ENCODE data around the gene SNAI1. TPM values are rescaled to one million over a fixed set of nuclear protein-coding genes. Genes with fewer than 3 reads are reported as not detected.

The SNAI1 gene
- polyA plus RNA-seq, 4 donors, result 10.0 to 14.3 (median 12.4) TPM

DNA sequence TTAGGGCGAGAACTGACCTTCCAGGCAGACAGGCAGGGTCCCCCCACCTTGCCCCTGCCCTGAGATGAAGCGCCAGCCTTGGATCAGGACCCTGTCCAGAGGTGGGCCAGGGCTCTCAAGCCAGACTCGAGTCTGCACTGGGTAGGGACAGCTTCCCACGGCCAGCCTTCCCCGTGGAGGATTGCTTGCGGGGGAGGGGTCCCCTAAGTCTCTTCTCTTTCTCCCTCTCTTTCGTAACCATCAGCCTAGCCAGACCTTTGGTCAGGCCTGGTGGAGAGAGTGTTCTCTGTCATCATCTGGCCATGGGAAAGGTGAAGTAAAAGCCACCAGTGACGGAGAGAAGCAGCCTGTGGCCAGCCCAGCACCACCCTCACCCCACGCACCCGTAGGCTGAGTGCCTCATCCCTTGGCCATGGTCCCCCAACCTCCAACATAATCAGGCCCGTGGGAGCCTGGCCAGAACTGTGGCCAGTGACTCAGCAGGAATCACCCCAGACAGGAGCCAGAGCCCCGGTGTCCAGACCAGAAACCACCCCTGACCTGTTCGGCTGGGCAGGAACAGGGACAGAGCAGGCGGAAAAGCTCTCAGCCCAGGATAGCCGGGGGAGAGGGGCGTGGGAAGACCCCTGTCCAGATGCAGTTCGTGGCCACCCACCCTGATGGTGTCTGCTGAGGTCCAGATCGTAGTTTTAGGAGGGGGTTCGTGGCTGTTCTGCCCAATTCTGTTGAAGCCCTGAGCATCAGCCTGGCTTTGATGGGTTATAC, 47.1 kb downstream of the SNAI1 start:
- DNase-seq (ENCODE audit: low read depth in 4 of 4, low spot score in 3 of 4), result no peak

- no peak for DNase-seq (ENCODE audit: low read depth in 4 of 4, low spot score in 3 of 4)
These were observed 50.3 kb downstream of the SNAI1 start for GRCh38 chr20:50032955-50033666.

GRCh38 chr20:50034567-50035180, 51.9 kb downstream of the SNAI1 start:
- no peak for DNase-seq (ENCODE audit: low read depth in 4 of 4, low spot score in 3 of 4)

DNA sequence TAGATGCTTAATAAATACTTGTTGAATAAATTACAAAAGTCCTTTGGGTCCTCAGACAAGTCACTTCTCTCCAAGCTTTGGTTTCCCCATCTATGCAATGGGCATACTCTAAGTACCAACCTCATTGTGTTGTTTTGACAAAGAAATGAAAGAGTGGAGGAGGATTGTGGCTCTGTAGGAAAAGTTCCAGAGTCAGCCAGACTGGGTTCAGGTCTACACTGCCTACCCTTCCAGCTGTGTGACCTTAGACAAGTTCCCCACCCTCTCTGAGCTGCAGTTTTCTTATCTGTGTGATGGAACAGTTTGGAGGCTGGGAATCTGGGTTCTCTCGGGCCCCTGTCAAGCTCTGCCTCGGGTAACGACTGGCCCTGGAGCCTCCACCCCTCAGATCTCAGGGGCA, 53.9 kb downstream of the SNAI1 start:
- no peak for DNase-seq (ENCODE audit: low read depth in 4 of 4, low spot score in 3 of 4)

- no peak for DNase-seq (ENCODE audit: low read depth in 4 of 4, low spot score in 3 of 4)
These were observed 54.3 kb downstream of the SNAI1 start for GRCh38 chr20:50037123-50037522.

GRCh38 chr20:50037575-50037974, 54.8 kb downstream of the SNAI1 start:
- no peak for DNase-seq (ENCODE audit: low read depth in 4 of 4, low spot score in 3 of 4)

- no peak for DNase-seq (ENCODE audit: low read depth in 4 of 4, low spot score in 3 of 4)
These were observed 55.4 kb downstream of the SNAI1 start for GRCh38 chr20:50038169-50038568.

Other genes with a start within 250 kb of the SNAI1 start
- 1 to 10 TPM; 8.1 to 9.8 (median 8.7) TPM for gene SLC9A8, start 170.2 kb upstream of the SNAI1 start, polyA plus RNA-seq (ENCODE audit: insufficient read length in 4 of 4)
- 10 to 100 TPM; 10.4 to 11.6 (median 11.1) TPM for gene SPATA2, start 67.5 kb upstream of the SNAI1 start, polyA plus RNA-seq (ENCODE audit: insufficient read length in 4 of 4)
- gene RNF114, start 46.6 kb upstream of the SNAI1 start, polyA plus RNA-seq (ENCODE audit: insufficient read length in 4 of 4), result 10 to 100 TPM; 65.0 to 74.8 (median 71.4) TPM
- 100 to 1,000 TPM; 141 to 169 (median 158) TPM for gene UBE2V1, start 130.2 kb downstream of the SNAI1 start, polyA plus RNA-seq (ENCODE audit: insufficient read length in 4 of 4)
- 10 to 100 TPM; 22.8 to 28.7 (median 26.5) TPM for gene PEDS1, start 170.7 kb downstream of the SNAI1 start, polyA plus RNA-seq (ENCODE audit: insufficient read length in 4 of 4)
- gene CEBPB, start 207.8 kb downstream of the SNAI1 start, polyA plus RNA-seq (ENCODE audit: insufficient read length in 4 of 4), result 1 to 10 TPM; 4.3 to 6.8 (median 4.5) TPM